HG03439 (cell line): ENCODE measurements around the gene KIFBP.
"Not testable (repeated sequence)": the region's sequence is repeated elsewhere in the genome, so short reads cannot be mapped to it uniquely, and the experiment has no call there.

Experiments used
- ATAC-seq: cut with Tn5 transposase; IDR thresholded peaks from one replicate; pipeline ENCODE4 v1.9.1; 2021; ENCODE audit warnings: mild to moderate bottlenecking, moderate library complexity; ENCODE audit not compliant: unreplicated experiment

KIFBP gene

GRCh38 chr10:69004821-69005220 lies 16.2 kb downstream of the KIFBP start:
- no peak for ATAC-seq

GRCh38 chr10:69005704-69006485 lies 17.3 kb downstream of the KIFBP start:
- no peak for ATAC-seq

- no peak for ATAC-seq
Observed at GRCh38 chr10:69007260-69007659, 18.7 kb downstream of the KIFBP start.

- no peak for ATAC-seq
Observed at GRCh38 chr10:69009360-69009759, 20.8 kb downstream of the KIFBP start.

- ATAC-seq: no peak
Observed at GRCh38 chr10:69010151-69010640, 21.6 kb downstream of the KIFBP start.

GRCh38 chr10:69012778-69013177 lies 24.2 kb downstream of the KIFBP start:
- not testable (repeated sequence) for ATAC-seq

GRCh38 chr10:69014171-69014570 lies 25.6 kb downstream of the KIFBP start:
- no peak for ATAC-seq

GRCh38 chr10:69018613-69019012 lies 30.0 kb downstream of the KIFBP start:
- ATAC-seq: no peak

- ATAC-seq: no peak
Observed at GRCh38 chr10:69022611-69023010, 34.0 kb downstream of the KIFBP start.

- no peak for ATAC-seq
Observed at GRCh38 chr10:69025370-69025896, 36.8 kb downstream of the KIFBP start.

GRCh38 chr10:69033256-69033655 lies 44.7 kb downstream of the KIFBP start:
- no peak for ATAC-seq

GRCh38 chr10:69037489-69037888 lies 48.9 kb downstream of the KIFBP start:
- ATAC-seq: no peak

- ATAC-seq: not testable (repeated sequence)
Observed at GRCh38 chr10:69040904-69041303, 52.3 kb downstream of the KIFBP start.

- no peak for ATAC-seq
Observed at GRCh38 chr10:69042417-69042816, 53.8 kb downstream of the KIFBP start.

GRCh38 chr10:69042838-69043237 lies 54.2 kb downstream of the KIFBP start:
- no peak for ATAC-seq

- peak; percentile 48 for ATAC-seq
Observed at GRCh38 chr10:69043931-69044531, 55.4 kb downstream of the KIFBP start.

GRCh38 chr10:69044546-69044945 lies 55.9 kb downstream of the KIFBP start:
- peak; percentile 3 for ATAC-seq

GRCh38 chr10:69045441-69046300 lies 57.1 kb downstream of the KIFBP start:
- peak; percentile 53 for ATAC-seq

GRCh38 chr10:69047111-69047832 lies 58.7 kb downstream of the KIFBP start:
- ATAC-seq: no peak

GRCh38 chr10:69048103-69048502 lies 59.5 kb downstream of the KIFBP start:
- ATAC-seq: no peak
